Upper lobe of right lung (tissue), 1 donor: ENCODE results near the gene PLA2G12B. TPM values are rescaled to one million over a fixed set of nuclear protein-coding genes. Genes with fewer than 3 reads are reported as not detected.
A peak's percentile ranks its signal among the peaks of the same experiment; 100 is the strongest.

ENCODE experiments used
- ATAC-seq: fragments of 200-7000 bp; cut with Tn5 transposase; one replicate; pipeline ENCODE4 v1.9.1; 2020; ENCODE audit warnings: mild to moderate bottlenecking, moderate library complexity
- DNase-seq: peaks from one replicate; pipeline ENCODE4 v3.0.0-alpha.2; 2020
- H3K27ac ChIP-seq: fragments of 200-600 bp; one replicate; pipeline ENCODE4 v1.8.0; 2022
- H3K27me3 ChIP-seq: fragments of 200-600 bp; one replicate; pipeline ENCODE4 v1.8.0; 2022; ENCODE audit warnings: mild to moderate bottlenecking
- H3K36me3 ChIP-seq: fragments of 200-600 bp; one replicate; pipeline ENCODE4 v1.8.0; 2022
- H3K4me1 ChIP-seq: fragments of 200-600 bp; one replicate; pipeline ENCODE4 v1.8.0; 2022
- H3K4me3 ChIP-seq: fragments of 200-600 bp; one replicate; pipeline ENCODE4 v1.8.0; 2022; ENCODE audit warnings: mild to moderate bottlenecking
- H3K9me3 ChIP-seq: fragments of 200-600 bp; one replicate; pipeline ENCODE4 v1.8.0; 2022
- CTCF ChIP-seq: fragments of 200-600 bp; IDR thresholded peaks from one replicate; pipeline ENCODE4 v1.8.0; 2022; ENCODE audit warnings: antibody characterized with exemption
- intact Hi-C: fragments of 100-400 bp; cut with DNase I; formaldehyde crosslinking; loops from one replicate; pipeline ENCODE4 v1.11.0; 2022
- total RNA-seq: library from RNA; stranded (reverse); fragmentation: NEBNext Ultra II Directional; extraction: Animal tissue kit (Norgen Biotek cat#: 25700); gene quantifications from one replicate; pipeline ENCODE4 v1.2.1, GENCODE V29; 2021
- donor health status: DM: no; HTN: yes; CAD: no; lungs with severe emphysema.

The PLA2G12B gene
- total RNA-seq, 1 donor from 2014 or later = 1.2 TPM

GRCh38 chr10:72948762-72949161 is 5.8 kb downstream of the PLA2G12B start:
- no peaks in the 10 kb centered on the region for H3K27me3 ChIP-seq
- DNase-seq = no peak
- H3K36me3 ChIP-seq = no peaks in the 10 kb centered on the region
- no peaks in the 10 kb centered on the region for H3K4me1 ChIP-seq
- H3K27ac ChIP-seq = no peak overlapping the region
- TF ChIP-seq CTCF = no peak
- no peak overlapping the region for H3K4me3 ChIP-seq
- ATAC-seq = no peak
- H3K9me3 ChIP-seq = no peaks in the 10 kb centered on the region
- intact Hi-C loops = no loop called here

GRCh38 chr10:72946963-72947362 is 7.6 kb downstream of the PLA2G12B start:
- H3K36me3 ChIP-seq = no peaks in the 10 kb centered on the region
- no peak for ATAC-seq
- DNase-seq = no peak
- no peak for TF ChIP-seq CTCF
- no peak overlapping the region for H3K4me3 ChIP-seq
- H3K9me3 ChIP-seq = no peaks in the 10 kb centered on the region
- H3K4me1 ChIP-seq = no peaks in the 10 kb centered on the region
- H3K27me3 ChIP-seq = no peaks in the 10 kb centered on the region
- intact Hi-C loops = no loop called here
- H3K27ac ChIP-seq = no peak overlapping the region

GRCh38 chr10:72943498-72944234 is 10.9 kb downstream of the PLA2G12B start:
- no peak overlapping the region for H3K27ac ChIP-seq
- no peaks in the 10 kb centered on the region for H3K36me3 ChIP-seq
- no peak overlapping the region for H3K4me3 ChIP-seq
- DNase-seq = no peak
- no peaks in the 10 kb centered on the region for H3K9me3 ChIP-seq
- H3K27me3 ChIP-seq = no peaks in the 10 kb centered on the region
- TF ChIP-seq CTCF = no peak
- no peaks in the 10 kb centered on the region for H3K4me1 ChIP-seq
- intact Hi-C loops = no loop called here
- ATAC-seq = no peak

- TF ChIP-seq CTCF = no peak
- ATAC-seq (peak; percentile 48), DNase-seq (no peak)
- Histone ChIP-seq H3K27ac (no peak overlapping the region), H3K9me3 (no peaks in the 10 kb centered on the region), H3K27me3 (no peaks in the 10 kb centered on the region), H3K4me3 (no peak overlapping the region), H3K4me1 (no peaks in the 10 kb centered on the region), H3K36me3 (no peaks in the 10 kb centered on the region)
- intact Hi-C loops = no loop called here
Observed at GRCh38 chr10:72935361-72935760, 19.2 kb downstream of the PLA2G12B start.

GRCh38 chr10:72932259-72933015 is 22.2 kb downstream of the PLA2G12B start:
- H3K27ac ChIP-seq = no peak overlapping the region
- no peaks in the 10 kb centered on the region for H3K27me3 ChIP-seq
- ATAC-seq (no peak), DNase-seq (no peak)
- no peaks in the 10 kb centered on the region for H3K9me3 ChIP-seq
- no peaks in the 10 kb centered on the region for H3K36me3 ChIP-seq
- intact Hi-C loops = no loop called here
- H3K4me1 ChIP-seq = no peaks in the 10 kb centered on the region
- no peak overlapping the region for H3K4me3 ChIP-seq
- no peak for TF ChIP-seq CTCF
